WTC11 (cell line): ENCODE measurements around the gene DCTN5. TPM values are rescaled to one million over a fixed set of nuclear protein-coding genes. Genes with fewer than 3 reads are reported as not detected.

Source experiments
- ATAC-seq: fragments of 200-7000 bp; cut with Tn5 transposase; 2 replicates; pipeline ENCODE4 v1.10.0; 2021; ENCODE audit warnings: mild to moderate bottlenecking, moderate library complexity
- CTCF ChIA-PET: fragments of 300-600 bp; sonication (Branson Sonifier 250); formaldehyde crosslinking; loops from one replicate; lab custom pipeline; 2021; ENCODE audit warnings: antibody characterized with exemption; lab: Charles Lee
- POLR2A ChIA-PET: fragments of 350-600 bp; sonication (Branson Sonifier 250); formaldehyde crosslinking; loops from one replicate; lab custom pipeline; 2021; ENCODE audit warnings: antibody characterized with exemption; lab: Charles Lee
- DNase-seq: peaks from one replicate; pipeline ENCODE4 v3.0.0; 2021; ENCODE audit warnings: low spot score
- H3K27ac Mint-ChIP-seq: 2 replicates; pipeline ENCODE4 v1.8.0; 2021; ENCODE audit warnings: mixed read lengths
- H3K27me3 Mint-ChIP-seq: 2 replicates; pipeline ENCODE4 v1.8.0; 2021; ENCODE audit warnings: low read depth, mild to moderate bottlenecking, moderate library complexity, mixed read lengths
- H3K36me3 Mint-ChIP-seq: 2 replicates; pipeline ENCODE4 v1.8.0; 2021; ENCODE audit warnings: mixed read lengths
- H3K4me1 Mint-ChIP-seq: 2 replicates; pipeline ENCODE4 v1.8.0; 2022; ENCODE audit warnings: mixed read lengths
- H3K4me3 Mint-ChIP-seq: 2 replicates; pipeline ENCODE4 v1.8.0; 2021; ENCODE audit warnings: mild to moderate bottlenecking, moderate library complexity, mixed read lengths
- H3K9me3 Mint-ChIP-seq: 2 replicates; pipeline ENCODE4 v1.8.0; 2021; ENCODE audit warnings: mixed read lengths
- CDX4 ChIP-seq: fragments of 250-450 bp; sonication (Bioruptor Pico); IDR thresholded peaks from 2 replicates; pipeline ENCODE4 v1.9.0; 2021; ENCODE audit warnings: moderate library complexity, mild to moderate bottlenecking, inconsistent platforms, borderline replicate concordance
- E2F4 ChIP-seq: sonication (generic); formaldehyde crosslinking; IDR thresholded peaks from 2 replicates; pipeline ENCODE4 v1.8.1; 2022; ENCODE audit warnings: low read depth, mild to moderate bottlenecking, moderate library complexity, missing genetic modification reagents, borderline replicate concordance
- E2F5 ChIP-seq: sonication (generic); formaldehyde crosslinking; IDR thresholded peaks from 2 replicates; pipeline ENCODE4 v1.8.1; 2022; ENCODE audit warnings: mild to moderate bottlenecking, moderate library complexity, missing genetic modification reagents
- ERG ChIP-seq: fragments of 250-450 bp; sonication (Bioruptor Pico); IDR thresholded peaks from 2 replicates; pipeline ENCODE4 v1.8.0; 2021; ENCODE audit warnings: mild to moderate bottlenecking
- FOXK1 ChIP-seq: sonication (generic); formaldehyde crosslinking; IDR thresholded peaks from 2 replicates; pipeline ENCODE4 v1.8.0; 2022; ENCODE audit warnings: mild to moderate bottlenecking, moderate library complexity, missing genetic modification reagents
- FOXP1 ChIP-seq: sonication (generic); formaldehyde crosslinking; IDR thresholded peaks from 2 replicates; pipeline ENCODE4 v1.8.0; 2022; ENCODE audit warnings: missing genetic modification reagents, mild to moderate bottlenecking, moderate library complexity, borderline replicate concordance
- FOXP4 ChIP-seq: sonication (generic); formaldehyde crosslinking; IDR thresholded peaks from 2 replicates; pipeline ENCODE4 v1.8.0; 2022; ENCODE audit warnings: mild to moderate bottlenecking, missing genetic modification reagents
- GABPB1 ChIP-seq: sonication (generic); formaldehyde crosslinking; IDR thresholded peaks from 2 replicates; pipeline ENCODE4 v1.8.1; 2023; ENCODE audit warnings: mild to moderate bottlenecking, missing genetic modification reagents
- GRHL2 ChIP-seq: fragments of 250-450 bp; sonication (Bioruptor Pico); IDR thresholded peaks from 2 replicates; pipeline ENCODE4 v1.8.0; 2022; ENCODE audit warnings: mild to moderate bottlenecking, moderate library complexity; ENCODE audit not compliant: insufficient replicate concordance, severe bottlenecking
- HMGXB4 ChIP-seq: sonication (generic); formaldehyde crosslinking; IDR thresholded peaks from 2 replicates; pipeline ENCODE4 v1.8.1; 2023; ENCODE audit warnings: mild to moderate bottlenecking, moderate library complexity, missing genetic modification reagents
- IRF1 ChIP-seq: sonication (generic); formaldehyde crosslinking; IDR thresholded peaks from 2 replicates; pipeline ENCODE4 v1.8.0; 2023; ENCODE audit warnings: missing genetic modification reagents
- JUN ChIP-seq: sonication (generic); formaldehyde crosslinking; IDR thresholded peaks from 2 replicates; pipeline ENCODE4 v1.8.0; 2023; ENCODE audit warnings: mild to moderate bottlenecking, missing genetic modification reagents
- MAX ChIP-seq: sonication (generic); formaldehyde crosslinking; IDR thresholded peaks from 2 replicates; pipeline ENCODE4 v1.8.0; 2022; ENCODE audit warnings: mild to moderate bottlenecking, missing genetic modification reagents
- MXD4 ChIP-seq: fragments of 250-450 bp; sonication (Bioruptor Pico); IDR thresholded peaks from 2 replicates; pipeline ENCODE4 v1.8.0; 2021; ENCODE audit warnings: mild to moderate bottlenecking, moderate library complexity, borderline replicate concordance
- NFE2L1 ChIP-seq: sonication (generic); formaldehyde crosslinking; IDR thresholded peaks from 2 replicates; pipeline ENCODE4 v1.8.1; 2023; ENCODE audit warnings: missing genetic modification reagents
- NR3C1 ChIP-seq: sonication (generic); formaldehyde crosslinking; conservative IDR thresholded peaks from 2 replicates; pipeline ENCODE4 v1.8.1; 2023; ENCODE audit warnings: low read depth, mild to moderate bottlenecking, missing genetic modification reagents
- OVOL2 ChIP-seq: fragments of 250-450 bp; sonication (Bioruptor Pico); IDR thresholded peaks from 2 replicates; pipeline ENCODE4 v1.9.0; 2021; ENCODE audit warnings: mild to moderate bottlenecking, borderline replicate concordance
- RELA ChIP-seq: sonication (generic); formaldehyde crosslinking; IDR thresholded peaks from 2 replicates; pipeline ENCODE4 v1.8.1; 2022; ENCODE audit warnings: missing genetic modification reagents, mild to moderate bottlenecking, borderline replicate concordance
- SP1 ChIP-seq: sonication (generic); formaldehyde crosslinking; conservative IDR thresholded peaks from 2 replicates; pipeline ENCODE4 v1.8.1; 2022; ENCODE audit warnings: missing genetic modification reagents
- STAT6 ChIP-seq: sonication (generic); formaldehyde crosslinking; conservative IDR thresholded peaks from 2 replicates; pipeline ENCODE4 v1.8.1; 2023; ENCODE audit warnings: mild to moderate bottlenecking, low read depth, missing genetic modification reagents, moderate library complexity
- USF1 ChIP-seq: sonication (generic); formaldehyde crosslinking; IDR thresholded peaks from 2 replicates; pipeline ENCODE4 v1.8.0; 2022; ENCODE audit warnings: mild to moderate bottlenecking, missing genetic modification reagents
- ZNF219 ChIP-seq: sonication (generic); formaldehyde crosslinking; IDR thresholded peaks from 2 replicates; pipeline ENCODE4 v1.8.0; 2023; ENCODE audit warnings: missing genetic modification reagents, mild to moderate bottlenecking, borderline replicate concordance
- total RNA-seq: library from RNA; stranded (reverse); gene quantifications from 3 replicates; pipeline ENCODE4 v1.2.3, GENCODE V29; 2021

Gene DCTN5
- total RNA-seq, 1 experiment from 2014 or later = 65.8 TPM

GRCh38 chr16:23611936-23612335, 29.3 kb upstream of the DCTN5 start:
- Mint-ChIP-seq H3K36me3 (peaks cover 38% of the 10 kb centered on the region), H3K4me3 (no peak overlapping the region), H3K4me1 (no peaks in the 10 kb centered on the region), H3K9me3 (no peaks in the 10 kb centered on the region), H3K27me3 (no peaks in the 10 kb centered on the region), H3K27ac (no peak overlapping the region)
- DNase-seq = no peak
- POLR2A ChIA-PET = no interaction called here
- CTCF ChIA-PET = no interaction called here
- no peak for TF ChIP-seq NFE2L1 (CRISPR knock-in tag)
- no peak for TF ChIP-seq OVOL2 (CRISPR knock-in tag)
- TF ChIP-seq ERG = no peak
- TF ChIP-seq RELA (CRISPR knock-in tag) = no peak
- TF ChIP-seq E2F5 (CRISPR knock-in tag) = no peak
- TF ChIP-seq JUN (CRISPR knock-in tag) = no peak
- no peak for TF ChIP-seq FOXP1 (CRISPR knock-in tag)
- TF ChIP-seq STAT6 (CRISPR knock-in tag) = no peak
- TF ChIP-seq NR3C1 (CRISPR knock-in tag) = no peak
- no peak for TF ChIP-seq GRHL2 (CRISPR knock-in tag)
- TF ChIP-seq CDX4 (CRISPR knock-in tag) = no peak
- TF ChIP-seq MAX (CRISPR knock-in tag) = no peak
- no peak for TF ChIP-seq GABPB1 (CRISPR knock-in tag)
- TF ChIP-seq FOXP4 (CRISPR knock-in tag) = no peak
- no peak for ATAC-seq

- H3K27ac Mint-ChIP-seq = peak overlapping the region; percentile 33; the same call in 1 of the 2 replicates
- TF ChIP-seq ZNF219 (no peak), SP1 (CRISPR knock-in tag) (no peak), RELA (CRISPR knock-in tag) (no peak), IRF1 (no peak), E2F4 (no peak), HMGXB4 (no peak), FOXK1 (CRISPR knock-in tag) (no peak), MXD4 (CRISPR knock-in tag) (no peak), NFE2L1 (CRISPR knock-in tag) (no peak), USF1 (no peak)
Measured at GRCh38 chr16:23615805-23616204, 25.5 kb upstream of the DCTN5 start.

More at GRCh38 chr16:23615805-23616204, 25.5 kb upstream of the DCTN5 start:
- H3K36me3 Mint-ChIP-seq = peaks cover 54% of the 10 kb centered on the region
- no peaks in the 10 kb centered on the region for H3K27me3 Mint-ChIP-seq
- no peak overlapping the region for H3K4me3 Mint-ChIP-seq
- H3K4me1 Mint-ChIP-seq = no peaks in the 10 kb centered on the region
- ChIA-PET CTCF (no interaction called here), POLR2A (no interaction called here)
- ATAC-seq = no peak
- H3K9me3 Mint-ChIP-seq = no peaks in the 10 kb centered on the region
- no peak for DNase-seq
